Right lobe of liver (tissue), 6 donors: ENCODE results near the gene NFATC3. TPM values are rescaled to one million over a fixed set of nuclear protein-coding genes. Genes with fewer than 3 reads are reported as not detected.

Source experiments
- ATAC-seq, 4 donors: fragments of 200-7000 bp; cut with Tn5 transposase; one replicate each; pipeline ENCODE4 v1.9.1; 2020; ENCODE audit warnings: mild to moderate bottlenecking in 4 of 4, moderate library complexity in 4 of 4
- DNase-seq, 3 donors: peaks; one replicate each; pipeline ENCODE4 v3.0.0-alpha.2; 2020
- H3K27ac ChIP-seq, 3 donors: fragments of 200-600 bp; one replicate each; pipeline ENCODE4 v1.8.0; 2022
- H3K27me3 ChIP-seq, 2 donors: fragments of 200-600 bp; one replicate each; pipeline ENCODE4 v1.8.0; 2022
- H3K36me3 ChIP-seq, 4 donors: fragments of 200-600 bp; sonication (generic) in 1 of 4; one replicate each; pipeline versions ENCODE4 v1.5.1 to v1.8.0; 2017 to 2022; ENCODE audit warnings: control low read depth in 1 of 4
- H3K4me1 ChIP-seq, 4 donors: fragments of 200-600 bp; sonication (generic) in 1 of 4; one replicate each; pipeline versions ENCODE4 v1.5.1 to v1.8.0; 2017 to 2022; ENCODE audit warnings: control low read depth in 1 of 4
- H3K4me3 ChIP-seq, 3 donors: fragments of 200-600 bp; one replicate each; pipeline ENCODE4 v1.8.0; 2022
- H3K9me3 ChIP-seq, 4 donors: fragments of 200-600 bp; sonication (generic) in 1 of 4; one replicate each; pipeline versions ENCODE4 v1.5.1 to v1.8.0; 2017 to 2022; ENCODE audit warnings: control low read depth in 1 of 4
- POLR2A ChIP-seq: fragments of 450-650 bp; IDR thresholded peaks from one replicate; pipeline ENCODE4 v1.6.1; 2017; ENCODE audit warnings: antibody characterized with exemption, mild to moderate bottlenecking
- WGBS: methylation state at CpG from one replicate; pipeline ENCODE4 v1.1.6; 2018; ENCODE audit warnings: low coverage, low lambda C conversion rate; ENCODE audit not compliant: insufficient coverage; ENCODE audit errors: missing lambda C conversion rate; 5-methylcytosine and 5-hydroxymethylcytosine counted together
- intact Hi-C, 2 donors: fragments of 100-400 bp; cut with DNase I; formaldehyde crosslinking; loops; one replicate each; pipeline versions ENCODE4 v1.11.2 to v1.14.1; 2022
- total RNA-seq, 6 experiments: library from RNA; depleted of rRNA in 2 of 6; stranded (reverse); fragments of >200 nt in 2 of 6; fragmentation: NEBNext Ultra II Directional in 3 of 6; extraction: Animal tissue kit (Norgen Biotek cat#: 25700) in 3 of 6; gene quantifications; one replicate each; pipeline versions ENCODE4 v1.1.0 to v1.2.4, GENCODE V29; 2016 to 2023
- TF ChIP-seq, protein P1 (sequence below), 4 donors: fragments of 200-600 bp in 3 of 4; fragments of 450-650 bp in 1 of 4; IDR thresholded peaks; one replicate each; pipeline versions ENCODE4 v1.5.1 to v1.8.0; 2016 to 2022; ENCODE audit warnings: antibody characterized with exemption in 4 of 4, mild to moderate bottlenecking in 2 of 4
- donor health status: DM: no; HTN: yes; CAD: no.
- donor health status: DM: no; HTN: no; CAD: no.
- donor health status: DM: no; HTN: no; CAD: no.
- donor health status: DM: no; HTN: yes; CAD: no.
- donor health status: DM: no; HTN: yes; CAD: no.

The NFATC3 gene
- total RNA-seq, 6 experiments from 2014 or later = 19.9 to 30.1 (median 25.1) TPM

DNA sequence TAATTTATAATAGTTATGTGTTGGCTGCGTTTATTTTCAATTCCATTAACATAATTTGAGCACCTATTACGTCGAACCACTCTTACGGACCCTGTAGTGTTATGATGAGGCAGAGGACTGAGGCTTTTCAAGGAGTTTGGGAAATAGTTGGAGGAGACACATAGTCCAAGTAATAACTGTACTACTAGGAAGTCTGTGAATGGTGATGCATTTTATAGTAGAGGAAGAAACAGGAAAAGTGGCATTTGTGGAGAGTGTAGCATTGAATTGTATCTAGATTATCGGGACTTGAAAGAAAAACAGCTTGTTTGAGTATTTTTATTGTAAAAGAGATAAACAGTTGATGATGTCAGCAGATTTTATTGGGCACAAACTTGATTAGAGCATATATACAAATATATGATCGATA is 1.7 kb downstream of the NFATC3 start:
- WGBS = 0% methylated on average over 6 of the region's 6 CpGs
- no peak for ATAC-seq
- Histone ChIP-seq H3K4me1 (peaks cover 0 to 53% (median 23%) of the 10 kb centered on the region in 4 donors), H3K9me3 (no peaks in the 10 kb centered on the region), H3K27me3 (no peaks in the 10 kb centered on the region), H3K4me3 (peak overlapping the region; percentile 82 to 83 (median 82)), H3K36me3 (no peaks in the 10 kb centered on the region), H3K27ac (peak overlapping the region; percentile 76 to 91 (median 77))
- TF ChIP-seq, protein P1, sequence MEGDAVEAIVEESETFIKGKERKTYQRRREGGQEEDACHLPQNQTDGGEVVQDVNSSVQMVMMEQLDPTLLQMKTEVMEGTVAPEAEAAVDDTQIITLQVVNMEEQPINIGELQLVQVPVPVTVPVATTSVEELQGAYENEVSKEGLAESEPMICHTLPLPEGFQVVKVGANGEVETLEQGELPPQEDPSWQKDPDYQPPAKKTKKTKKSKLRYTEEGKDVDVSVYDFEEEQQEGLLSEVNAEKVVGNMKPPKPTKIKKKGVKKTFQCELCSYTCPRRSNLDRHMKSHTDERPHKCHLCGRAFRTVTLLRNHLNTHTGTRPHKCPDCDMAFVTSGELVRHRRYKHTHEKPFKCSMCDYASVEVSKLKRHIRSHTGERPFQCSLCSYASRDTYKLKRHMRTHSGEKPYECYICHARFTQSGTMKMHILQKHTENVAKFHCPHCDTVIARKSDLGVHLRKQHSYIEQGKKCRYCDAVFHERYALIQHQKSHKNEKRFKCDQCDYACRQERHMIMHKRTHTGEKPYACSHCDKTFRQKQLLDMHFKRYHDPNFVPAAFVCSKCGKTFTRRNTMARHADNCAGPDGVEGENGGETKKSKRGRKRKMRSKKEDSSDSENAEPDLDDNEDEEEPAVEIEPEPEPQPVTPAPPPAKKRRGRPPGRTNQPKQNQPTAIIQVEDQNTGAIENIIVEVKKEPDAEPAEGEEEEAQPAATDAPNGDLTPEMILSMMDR (IDR thresholded peaks at IDR 0.05) = no peak
- TF ChIP-seq POLR2A = no peak
- no peak for DNase-seq
- intact Hi-C loops = loop anchor here in 1 of 2 donors (10.0 kb wide), 1 partner anchor 148 kb away; the partner anchor contains the start of gene ESRP2

- no peaks in the 10 kb centered on the region for H3K9me3 ChIP-seq
- no peak overlapping the region for H3K4me3 ChIP-seq
- H3K4me1 ChIP-seq = peaks cover 0 to 54% (median 21%) of the 10 kb centered on the region in 4 donors
- H3K27me3 ChIP-seq = no peaks in the 10 kb centered on the region
- DNase-seq (no peak), ATAC-seq (no peak)
- intact Hi-C loops = loop anchor here in 1 of 2 donors (10.0 kb wide), 1 partner anchor 147 kb away; the partner anchor contains the start of gene ESRP2
- WGBS = 70% methylated on average over 2 of the region's 2 CpGs
- H3K36me3 ChIP-seq = no peaks in the 10 kb centered on the region
- no peak for TF ChIP-seq POLR2A
- TF ChIP-seq, protein P1 (IDR thresholded peaks at IDR 0.05) = no peak
- H3K27ac ChIP-seq = no peak overlapping the region
Measured at GRCh38 chr16:68087688-68088087, 2.5 kb downstream of the NFATC3 start.

GRCh38 chr16:68088130-68088972 is 3.2 kb downstream of the NFATC3 start:
- intact Hi-C loops = loop anchor here in 1 of 2 donors (10.0 kb wide), 1 partner anchor 146 kb away; the partner anchor contains the start of gene ESRP2
- Histone ChIP-seq H3K27ac (no peak overlapping the region), H3K4me3 (no peak overlapping the region), H3K4me1 (peaks cover 0 to 56% (median 21%) of the 10 kb centered on the region in 4 donors), H3K36me3 (no peaks in the 10 kb centered on the region), H3K27me3 (no peaks in the 10 kb centered on the region), H3K9me3 (no peaks in the 10 kb centered on the region)
- 75% methylated on average over 7 of the region's 9 CpGs for WGBS
- no peak for DNase-seq
- TF ChIP-seq POLR2A = no peak
- TF ChIP-seq, protein P1 (IDR thresholded peaks at IDR 0.05) = no peak
- no peak for ATAC-seq

DNA sequence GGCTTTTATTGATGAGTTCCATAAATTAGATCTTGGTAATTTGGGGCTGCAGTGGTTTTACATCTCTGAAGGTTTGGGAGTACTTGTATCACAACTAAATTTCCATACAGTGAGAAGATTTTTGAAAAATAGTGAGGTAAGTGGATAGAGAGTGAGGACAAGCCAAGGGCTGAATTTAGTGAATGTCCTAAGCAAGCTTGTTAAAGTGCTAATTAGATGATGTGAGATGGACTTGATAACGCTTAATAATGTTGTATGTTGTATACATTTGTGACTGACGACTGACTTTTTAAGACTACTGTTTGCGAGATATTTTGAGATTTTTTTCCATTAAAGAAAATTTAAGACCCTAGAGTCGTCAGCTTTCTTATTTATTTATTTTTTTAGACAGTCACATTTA is 3.9 kb downstream of the NFATC3 start:
- no peaks in the 10 kb centered on the region for H3K9me3 ChIP-seq
- intact Hi-C loops = loop anchor here in 1 of 2 donors (10.0 kb wide), 1 partner anchor 146 kb away; the partner anchor contains the start of gene ESRP2
- no peaks in the 10 kb centered on the region for H3K27me3 ChIP-seq
- H3K4me3 ChIP-seq = no peak overlapping the region
- 73% methylated on average over 4 of the region's 4 CpGs for WGBS
- TF ChIP-seq, protein P1 (IDR thresholded peaks at IDR 0.05) = no peak
- TF ChIP-seq POLR2A = no peak
- ATAC-seq = no peak
- peaks cover 0 to 53% (median 20%) of the 10 kb centered on the region in 4 donors for H3K4me1 ChIP-seq
- no peak overlapping the region for H3K27ac ChIP-seq
- H3K36me3 ChIP-seq = no peaks in the 10 kb centered on the region
- DNase-seq = no peak
